Measurements from ENCODE around the gene ACACB.

DNA sequence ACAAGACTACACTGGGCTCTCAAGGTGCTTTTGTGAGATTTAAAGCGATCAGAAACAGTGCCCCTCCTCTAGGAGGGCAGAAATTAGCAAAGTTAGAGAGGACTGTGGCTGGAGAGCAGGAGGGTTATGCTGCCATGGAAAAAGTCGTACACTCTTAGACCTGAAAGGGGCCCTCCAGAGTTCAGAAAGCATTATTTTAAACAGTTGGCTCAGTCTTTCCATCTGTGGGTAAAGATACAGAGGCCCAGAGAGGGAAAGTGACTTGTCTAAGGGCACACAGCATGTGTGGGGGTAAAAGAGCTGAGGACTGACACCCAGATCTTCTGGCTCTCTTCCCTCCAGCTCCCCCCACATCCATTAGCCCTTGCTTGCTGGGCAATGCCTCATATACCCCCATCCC lies 145.6 kb downstream of the ACACB start:
- TF ChIP-seq EZH2 (IDR thresholded peaks at IDR 0.05; ENCODE audit: low read length, unreplicated experiment) (no peak), CTCF (conservative IDR thresholded peaks at IDR 0.05; ENCODE audit: low read depth, low read length) (no peak)
